ENCODE data around the gene ERI3. TPM values are rescaled to one million over a fixed set of nuclear protein-coding genes. Genes with fewer than 3 reads are reported as not detected.

The ERI3 gene
- total and polyA plus RNA-seq, 2 of the 4 experiments (the other 2 are of a cell fraction), result 56.6 to 70.9 TPM

- in situ Hi-C loops (cut with MboI; ENCODE audit: low sequenced_read_pairs), result no loop called here
Observed at GRCh38 chr1:44273560-44274350, 81.3 kb downstream of the ERI3 start.

More at GRCh38 chr1:44273560-44274350, 81.3 kb downstream of the ERI3 start:
- no peak for TF ChIP-seq CTCF (conservative IDR thresholded peaks at IDR 0.05; ENCODE audit: low read depth, low read length)
- no peak for TF ChIP-seq MXI1 (IDR thresholded peaks at IDR 0.05; ENCODE audit: borderline replicate concordance, low read depth, low read length)
- TF ChIP-seq FOS (IDR thresholded peaks at IDR 0.05; ENCODE audit: low read depth, low read length), result no peak
- no peak for TF ChIP-seq CEBPB (IDR thresholded peaks at IDR 0.05; ENCODE audit: low read depth, low read length)
- no peak for TF ChIP-seq RAD21 (IDR thresholded peaks at IDR 0.05; ENCODE audit: low read length)
- no peak for TF ChIP-seq RCOR1 (IDR thresholded peaks at IDR 0.05; ENCODE audit: insufficient replicate concordance, low read length)
- no peak for TF ChIP-seq POLR2A (IDR thresholded peaks at IDR 0.05; ENCODE audit: low read depth, low read length)
- TF ChIP-seq BHLHE40 (IDR thresholded peaks at IDR 0.05; ENCODE audit: low read depth, low read length), result no peak
- H3K56ac ChIP-seq (ENCODE audit: extremely low read depth, insufficient read depth, low read length), result no peak overlapping the region
- H2AK9ac ChIP-seq (replicated peaks; ENCODE audit: low read depth, low read length, poor library complexity), result no peak overlapping the region
- WGBS, 2 experiments (ENCODE audit: extremely low coverage in 2 of 2, insufficient read length in 1 of 2), result no CpG with 5 or more reads among the region's 6 CpGs
- no peak overlapping the region for H2AFZ ChIP-seq (replicated peaks; ENCODE audit: low read length, poor library complexity)
- H3K27ac ChIP-seq (ENCODE audit: insufficient read depth, low read length), result no peak overlapping the region
- intact Hi-C loops (cut with micrococcal nuclease) (no loop called here), dilution Hi-C loops (cut with HindIII; ENCODE audit: low sequenced_read_pairs, unreplicated experiment) (no loop called here)
- H2BK120ac ChIP-seq (ENCODE audit: low read depth, low read length), result no peak overlapping the region
- H3K4me2 ChIP-seq (ENCODE audit: low read depth, low read length), result no peak overlapping the region
- DNase-seq (no peak), ATAC-seq (ENCODE audit: low read depth) (no peak)
- POLR2A ChIA-PET (ENCODE audit: unreplicated experiment), result no interaction called here
- H2AK5ac ChIP-seq (ENCODE audit: low read depth, low read length), result no peak overlapping the region
- H2BK5ac ChIP-seq (ENCODE audit: low read depth, low read length, poor library complexity, severe bottlenecking), result no peak overlapping the region
- no peak overlapping the region for H2BK20ac ChIP-seq (ENCODE audit: low read depth, low read length)
- no peaks in the 10 kb centered on the region for H3K9me3 ChIP-seq (ENCODE audit: control insufficient read depth, insufficient read depth, low read length)
- no peak overlapping the region for H2BK15ac ChIP-seq (ENCODE audit: low read depth, low read length)
- H3K18ac ChIP-seq (ENCODE audit: low read depth, low read length), result no peak overlapping the region
- H3K79me1 ChIP-seq (ENCODE audit: low read depth in 1 of 2, low read length in 2 of 2), result peaks cover 0 to 12% of the 10 kb centered on the region in 2 experiments; a peak in 2 of 4 replicates
- H3K4me3 ChIP-seq (ENCODE audit: insufficient read depth, low read depth, low read length), result no peak overlapping the region
- H3K36me3 ChIP-seq (ENCODE audit: control insufficient read depth, insufficient read depth, low read length), result no peaks in the 10 kb centered on the region; the same call in 1 of the 2 replicates
- H3K9ac ChIP-seq (ENCODE audit: low read depth, low read length), result no peak overlapping the region
- H4K8ac ChIP-seq (ENCODE audit: low read depth in 2 of 2, low read length in 2 of 2), result no peak overlapping the region
- H4K91ac ChIP-seq (ENCODE audit: insufficient read depth, low read depth, low read length), result no peak overlapping the region
- H3K4me1 ChIP-seq (ENCODE audit: control insufficient read depth, insufficient read depth, low read length), result peaks cover 7% of the 10 kb centered on the region; the same call in 1 of the 2 replicates
- no peak overlapping the region for H3K4ac ChIP-seq (ENCODE audit: low read depth, low read length)
- H4K20me1 ChIP-seq (ENCODE audit: insufficient read depth, low read length), result peaks cover 7% of the 10 kb centered on the region; the same call in 1 of the 2 replicates
- no peaks in the 10 kb centered on the region for H3K27me3 ChIP-seq (ENCODE audit: control insufficient read depth, insufficient read depth, low read length)
- no peak overlapping the region for H3K23ac ChIP-seq (ENCODE audit: low read depth, low read length)
- H4K5ac ChIP-seq (ENCODE audit: low read depth, low read length), result no peak overlapping the region
- H3K14ac ChIP-seq (replicated peaks; ENCODE audit: low read depth, low read length), result no peak overlapping the region
- no TSS peak for BruUV-seq (replicated peaks)
- peaks cover 8% of the 10 kb centered on the region; the same call in 1 of the 2 replicates for H3K9me1 ChIP-seq (ENCODE audit: insufficient read depth, low read length)
- CTCF ChIA-PET, result no interaction called here

Measured in IMR-90 (cell line).